Tibial nerve (tissue), 4 donors: Measurements from ENCODE around the gene SLC39A11. TPM values are rescaled to one million over a fixed set of nuclear protein-coding genes. Genes with fewer than 3 reads are reported as not detected.
"Not testable (repeated sequence)": the region's sequence is repeated elsewhere in the genome, so short reads cannot be mapped to it uniquely, and the experiment has no call there.

ENCODE experiments used
- DNase-seq, 2 donors: peaks; one replicate each; pipeline ENCODE4 v3.0.0-alpha.2; 2019; ENCODE audit warnings: low spot score in 2 of 2
- H3K27ac ChIP-seq, 4 donors: fragments of 200-600 bp; sonication (generic) in 3 of 4; one replicate each; pipeline ENCODE4 v1.5.1; 2017 to 2019; ENCODE audit warnings: mild to moderate bottlenecking in 1 of 4
- H3K27me3 ChIP-seq, 2 donors: fragments of 200-600 bp; sonication (generic) in 1 of 2; one replicate each; pipeline versions ENCODE4 v1.5.1 to v1.6.0; 2017 to 2019
- H3K36me3 ChIP-seq, 3 donors: fragments of 200-600 bp; sonication (generic); one replicate each; pipeline ENCODE4 v1.5.1; 2018 to 2019
- H3K4me1 ChIP-seq, 4 donors: fragments of 200-600 bp; sonication (generic) in 3 of 4; one replicate each; pipeline ENCODE4 v1.5.1; 2017 to 2019
- H3K4me3 ChIP-seq, 4 donors: fragments of 200-600 bp; sonication (generic) in 3 of 4; one replicate each; pipeline ENCODE4 v1.5.1; 2017 to 2019; ENCODE audit warnings: mild to moderate bottlenecking in 1 of 4, moderate library complexity in 1 of 4
- H3K9me3 ChIP-seq, 4 donors: fragments of 200-600 bp; sonication (generic) in 3 of 4; one replicate each; pipeline ENCODE4 v1.5.1; 2017 to 2019
- CTCF ChIP-seq, 5 experiments: fragments of 200-600 bp in 3 of 5; fragments of 450-650 bp in 2 of 5; sonication (generic) in 3 of 5; IDR thresholded peaks; one replicate each; pipeline ENCODE4 v1.5.1; 2016 to 2019; ENCODE audit warnings: antibody characterized with exemption in 5 of 5, mild to moderate bottlenecking in 3 of 5, moderate library complexity in 2 of 5
- EP300 ChIP-seq, 2 donors: sonication (generic); formaldehyde crosslinking; IDR thresholded peaks; one replicate each; pipeline ENCODE4 v1.6.1; 2017; ENCODE audit warnings: antibody characterized with exemption in 2 of 2, mild to moderate bottlenecking in 1 of 2
- POLR2A ChIP-seq, 2 donors: fragments of 450-650 bp; IDR thresholded peaks; one replicate each; pipeline ENCODE4 v1.6.1; 2017; ENCODE audit warnings: antibody characterized with exemption in 2 of 2, mild to moderate bottlenecking in 2 of 2, moderate library complexity in 2 of 2
- WGBS, 2 donors: methylation state at CpG; one replicate each; pipeline ENCODE4 v1.1.5; 2018; 5-methylcytosine and 5-hydroxymethylcytosine counted together
- total RNA-seq, 4 donors: library from RNA; depleted of rRNA; stranded (reverse); fragments of >200 nt; gene quantifications; one replicate each; pipeline ENCODE4 v1.1.0, GENCODE V29; 2016

SLC39A11 gene
- total RNA-seq, 4 donors from 2014 or later: 19.9 to 48.4 (median 37.5) TPM

DNA sequence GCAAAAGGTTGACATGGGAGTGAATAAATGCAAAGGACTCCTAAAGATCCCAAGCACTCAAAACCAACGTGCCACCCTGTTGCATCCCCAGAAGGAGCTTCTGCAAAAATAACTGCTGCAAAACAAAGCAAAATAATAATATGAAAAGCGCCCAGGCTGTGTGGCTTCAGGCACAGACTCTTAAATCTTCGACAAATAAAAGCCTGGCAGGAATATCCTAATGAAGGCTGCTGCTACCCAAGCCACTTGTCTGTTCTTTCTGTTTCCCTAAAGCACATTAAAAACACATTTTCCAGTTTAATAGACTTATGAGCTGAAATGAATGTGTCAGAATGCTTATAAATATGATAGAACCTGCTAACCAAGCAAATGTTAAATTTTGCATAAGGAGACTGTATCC, 154.0 kb downstream of the SLC39A11 start:
- TF ChIP-seq CTCF (IDR thresholded peaks at IDR 0.05) (no peak), EP300 (IDR thresholded peaks at IDR 0.05) (no peak), POLR2A (IDR thresholded peaks at IDR 0.05) (no peak)
- Histone ChIP-seq H3K4me3 (no peak overlapping the region), H3K4me1 (no peaks in the 10 kb centered on the region), H3K36me3 (no peaks in the 10 kb centered on the region), H3K9me3 (no peaks in the 10 kb centered on the region), H3K27ac (no peak overlapping the region), H3K27me3 (no peaks in the 10 kb centered on the region)
- DNase-seq: no peak
- 63 to 72% methylated on average over 3 of the region's 3 CpGs for WGBS, 2 donors

DNA sequence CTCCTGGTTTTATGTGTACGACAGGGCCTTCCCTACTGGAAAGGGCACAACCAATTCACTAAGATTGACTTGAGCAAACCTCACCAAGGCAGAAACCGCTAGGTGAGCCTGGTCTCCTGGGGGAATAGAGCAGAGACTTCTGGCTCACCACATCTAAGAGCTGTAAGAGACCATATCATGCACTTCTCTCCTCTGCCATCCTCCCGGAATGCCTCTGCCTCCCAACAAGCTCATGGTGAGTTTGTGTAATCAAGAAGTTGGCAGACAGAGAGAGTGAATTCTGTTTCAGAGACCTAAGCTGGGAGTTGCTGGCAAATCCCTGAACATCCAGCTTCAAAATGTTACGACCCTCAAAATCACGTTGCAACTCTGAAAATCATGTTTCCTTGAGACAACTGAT, 154.8 kb downstream of the SLC39A11 start:
- Histone ChIP-seq H3K36me3 (no peaks in the 10 kb centered on the region), H3K4me3 (no peak overlapping the region), H3K27ac (no peak overlapping the region), H3K27me3 (no peaks in the 10 kb centered on the region), H3K4me1 (no peaks in the 10 kb centered on the region), H3K9me3 (no peaks in the 10 kb centered on the region)
- DNase-seq: no peak
- TF ChIP-seq POLR2A (IDR thresholded peaks at IDR 0.05) (no peak), EP300 (IDR thresholded peaks at IDR 0.05) (no peak), CTCF (IDR thresholded peaks at IDR 0.05) (no peak)
- WGBS, 2 donors: 64 to 75% methylated on average over 5 of the region's 5 CpGs

- 96 to 97% methylated on average over 8 of the region's 8 CpGs for WGBS, 2 donors
- DNase-seq: not testable (repeated sequence)
These were observed 155.2 kb downstream of the SLC39A11 start for GRCh38 chr17:72937254-72937653.

GRCh38 chr17:72935984-72936383, 156.5 kb downstream of the SLC39A11 start:
- H3K27me3 ChIP-seq: no peaks in the 10 kb centered on the region
- 91 to 92% methylated on average over 8 of the region's 8 CpGs for WGBS, 2 donors
- H3K27ac ChIP-seq: no peak overlapping the region
- H3K9me3 ChIP-seq: no peaks in the 10 kb centered on the region
- no peaks in the 10 kb centered on the region for H3K4me1 ChIP-seq
- no peak for DNase-seq
- H3K4me3 ChIP-seq: no peak overlapping the region
- TF ChIP-seq CTCF (IDR thresholded peaks at IDR 0.05) (no peak), EP300 (IDR thresholded peaks at IDR 0.05) (no peak), POLR2A (IDR thresholded peaks at IDR 0.05) (no peak)
- no peaks in the 10 kb centered on the region for H3K36me3 ChIP-seq

More at GRCh38 chr17:72937254-72937653, 155.2 kb downstream of the SLC39A11 start:
- not testable (repeated sequence) for H3K4me1 ChIP-seq, H3K36me3 ChIP-seq, H3K4me3 ChIP-seq, H3K9me3 ChIP-seq, H3K27me3 ChIP-seq, H3K27ac ChIP-seq

DNA sequence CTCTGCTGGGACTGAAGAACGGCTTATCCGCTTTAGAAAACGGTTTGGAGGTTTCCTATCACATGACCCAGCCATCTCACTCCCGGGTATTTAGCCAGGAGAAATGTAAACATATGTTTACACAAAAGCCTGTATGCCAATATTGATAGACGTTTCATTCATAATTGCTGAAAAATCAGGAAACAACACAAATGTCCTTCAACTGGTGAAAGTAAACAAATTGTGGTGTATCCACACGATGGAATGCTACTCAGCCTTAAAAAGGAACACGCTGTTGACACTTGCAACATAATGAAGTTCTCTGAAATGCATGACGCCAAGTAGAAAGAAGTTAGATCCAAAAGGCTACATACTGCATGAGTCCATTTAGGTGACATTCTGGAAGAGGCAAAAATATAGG, 157.6 kb downstream of the SLC39A11 start:
- WGBS, 2 donors: 78 to 82% methylated on average over 8 of the region's 8 CpGs

More for the DNA sequence above, 157.6 kb downstream of the SLC39A11 start:
- H3K27me3 ChIP-seq: no peaks in the 10 kb centered on the region
- TF ChIP-seq CTCF (IDR thresholded peaks at IDR 0.05) (no peak), EP300 (IDR thresholded peaks at IDR 0.05) (no peak), POLR2A (IDR thresholded peaks at IDR 0.05) (no peak)
- no peaks in the 10 kb centered on the region for H3K9me3 ChIP-seq
- H3K4me3 ChIP-seq: no peak overlapping the region
- DNase-seq: no peak
- H3K36me3 ChIP-seq: no peaks in the 10 kb centered on the region
- H3K27ac ChIP-seq: no peak overlapping the region
- no peaks in the 10 kb centered on the region for H3K4me1 ChIP-seq
